GM18873 (cell line): ENCODE results near the gene CBLC.

Source experiments
- ATAC-seq: cut with Tn5 transposase; IDR thresholded peaks from one replicate; pipeline ENCODE4 v1.9.1; 2021; ENCODE audit warnings: mild to moderate bottlenecking, moderate library complexity, moderate number of reproducible peaks; ENCODE audit not compliant: unreplicated experiment, low FRiP score

Gene CBLC

GRCh38 chr19:44777715-44778347, at the start of gene CBLC:
CBLC (plus strand) TSS chr19:44777890; CDS start chr19:44777932, 42 bp downstream.
- ATAC-seq = no peak

GRCh38 chr19:44728178-44728577, 49.5 kb upstream of the CBLC start:
- ATAC-seq = no peak

GRCh38 chr19:44729516-44730033, 48.1 kb upstream of the CBLC start:
- no peak for ATAC-seq

- no peak for ATAC-seq
These were observed 46.6 kb upstream of the CBLC start for GRCh38 chr19:44731081-44731480.

GRCh38 chr19:44731622-44732021, 46.1 kb upstream of the CBLC start:
- no peak for ATAC-seq

GRCh38 chr19:44732235-44733014, 45.3 kb upstream of the CBLC start:
- no peak for ATAC-seq

- ATAC-seq = no peak
These were observed 43.3 kb upstream of the CBLC start for GRCh38 chr19:44734357-44734756.

GRCh38 chr19:44735011-44735410, 42.7 kb upstream of the CBLC start:
- no peak for ATAC-seq

- no peak for ATAC-seq
These were observed 40.2 kb upstream of the CBLC start for GRCh38 chr19:44737238-44738071.

- ATAC-seq = no peak
These were observed 39.6 kb upstream of the CBLC start for GRCh38 chr19:44738136-44738535.

- ATAC-seq = no peak
These were observed 38.8 kb upstream of the CBLC start for GRCh38 chr19:44738603-44739558.

GRCh38 chr19:44740351-44740824, 37.3 kb upstream of the CBLC start:
- ATAC-seq = no peak

GRCh38 chr19:44741258-44741731, 36.4 kb upstream of the CBLC start:
- no peak for ATAC-seq

GRCh38 chr19:44741841-44742329, 35.8 kb upstream of the CBLC start:
- ATAC-seq = no peak

- no peak for ATAC-seq
These were observed 35.2 kb upstream of the CBLC start for GRCh38 chr19:44742330-44743061.

- no peak for ATAC-seq
These were observed 32.8 kb upstream of the CBLC start for GRCh38 chr19:44744871-44745332.

- no peak for ATAC-seq
These were observed 32.3 kb upstream of the CBLC start for GRCh38 chr19:44745341-44745831.

GRCh38 chr19:44745887-44746600, 31.6 kb upstream of the CBLC start:
- ATAC-seq = no peak
